ENCODE measurements around the gene VEZT.

VEZT gene

GRCh38 chr12:95198914-95199313 is 18.7 kb upstream of the VEZT start:
- Histone ChIP-seq H4K20me1 (ENCODE audit: control insufficient read depth, insufficient read depth, low read depth, low read length) (no peaks in the 10 kb centered on the region), H3K27ac (ENCODE audit: low read depth, low read length) (peak overlapping the region; percentile 97), H3K4me2 (ENCODE audit: low read length) (peak overlapping the region; percentile 86), H3K36me3 (ENCODE audit: control insufficient read depth, low read length) (peaks cover 55% of the 10 kb centered on the region), H3K27me3 (ENCODE audit: control insufficient read depth, low read length) (no peaks in the 10 kb centered on the region), H3K4me1 (ENCODE audit: control insufficient read depth, low read length) (peaks cover 90% of the 10 kb centered on the region), H3K9me2 (replicated peaks; ENCODE audit: control insufficient read depth, low read length) (no peaks in the 10 kb centered on the region), H3K4me3 (ENCODE audit: low read length) (peak overlapping the region; percentile 71), H3K79me2 (ENCODE audit: control insufficient read depth, low read length) (peaks cover 91% of the 10 kb centered on the region), H3F3A (ENCODE audit: control insufficient read depth, insufficient read depth) (peaks cover 53% of the 10 kb centered on the region), H3K9me3 (ENCODE audit: control insufficient read depth, insufficient read depth, low read length) (no peaks in the 10 kb centered on the region)
- no peak for TF ChIP-seq EZH2phosphoT487 (IDR thresholded peaks at IDR 0.05; ENCODE audit: borderline replicate concordance, low read length)
- no peak for TF ChIP-seq CTCF (IDR thresholded peaks at IDR 0.05; ENCODE audit: low read depth, low read length, poor library complexity, severe bottlenecking)

- TF ChIP-seq EZH2phosphoT487 (IDR thresholded peaks at IDR 0.05; ENCODE audit: borderline replicate concordance, low read length) (no peak), CTCF (IDR thresholded peaks at IDR 0.05; ENCODE audit: low read depth, low read length, poor library complexity, severe bottlenecking) (no peak)
- Histone ChIP-seq H3K4me2 (ENCODE audit: low read length) (peak overlapping the region; percentile 86), H3K79me2 (ENCODE audit: control insufficient read depth, low read length) (peaks cover 91% of the 10 kb centered on the region), H3F3A (ENCODE audit: control insufficient read depth, insufficient read depth) (peaks cover 57% of the 10 kb centered on the region), H3K36me3 (ENCODE audit: control insufficient read depth, low read length) (peaks cover 65% of the 10 kb centered on the region), H3K27ac (ENCODE audit: low read depth, low read length) (peak overlapping the region; percentile 97), H3K9me3 (ENCODE audit: control insufficient read depth, insufficient read depth, low read length) (no peaks in the 10 kb centered on the region), H3K4me1 (ENCODE audit: control insufficient read depth, low read length) (peaks cover 96% of the 10 kb centered on the region), H3K27me3 (ENCODE audit: control insufficient read depth, low read length) (no peaks in the 10 kb centered on the region), H3K9me2 (replicated peaks; ENCODE audit: control insufficient read depth, low read length) (no peaks in the 10 kb centered on the region), H3K4me3 (ENCODE audit: low read length) (peak overlapping the region; percentile 71), H4K20me1 (ENCODE audit: control insufficient read depth, insufficient read depth, low read depth, low read length) (no peaks in the 10 kb centered on the region)
Measured at GRCh38 chr12:95200128-95200894, 17.3 kb upstream of the VEZT start.

GRCh38 chr12:95201056-95201670 is 16.4 kb upstream of the VEZT start:
- Histone ChIP-seq H4K20me1 (ENCODE audit: control insufficient read depth, insufficient read depth, low read depth, low read length) (no peaks in the 10 kb centered on the region), H3K4me1 (ENCODE audit: control insufficient read depth, low read length) (peaks cover 99% of the 10 kb centered on the region), H3K27ac (ENCODE audit: low read depth, low read length) (peak overlapping the region; percentile 97), H3F3A (ENCODE audit: control insufficient read depth, insufficient read depth) (peaks cover 62% of the 10 kb centered on the region), H3K4me2 (ENCODE audit: low read length) (peak overlapping the region; percentile 86), H3K27me3 (ENCODE audit: control insufficient read depth, low read length) (no peaks in the 10 kb centered on the region), H3K36me3 (ENCODE audit: control insufficient read depth, low read length) (peaks cover 68% of the 10 kb centered on the region), H3K79me2 (ENCODE audit: control insufficient read depth, low read length) (peaks cover 91% of the 10 kb centered on the region), H3K9me3 (ENCODE audit: control insufficient read depth, insufficient read depth, low read length) (no peaks in the 10 kb centered on the region), H3K9me2 (replicated peaks; ENCODE audit: control insufficient read depth, low read length) (no peaks in the 10 kb centered on the region), H3K4me3 (ENCODE audit: low read length) (peak overlapping the region; percentile 71)
- TF ChIP-seq EZH2phosphoT487 (IDR thresholded peaks at IDR 0.05; ENCODE audit: borderline replicate concordance, low read length) (no peak), CTCF (IDR thresholded peaks at IDR 0.05; ENCODE audit: low read depth, low read length, poor library complexity, severe bottlenecking) (no peak)

Data from DOHH2 (cell line).